GM19238 (cell line): Measurements from ENCODE around the gene ELP1.
"Not testable (repeated sequence)": the region's sequence is repeated elsewhere in the genome, so short reads cannot be mapped to it uniquely, and the experiment has no call there.

Experiments used
- DNase-seq: peaks from one replicate; pipeline ENCODE4 v3.0.0; 2011; ENCODE audit warnings: low spot score; ENCODE audit not compliant: insufficient read length

Gene ELP1

GRCh38 chr9:108855529-108855886 lies 78.4 kb downstream of the ELP1 start:
- DNase-seq, result no peak

- no peak for DNase-seq
These were observed 79.0 kb downstream of the ELP1 start for GRCh38 chr9:108854641-108855528.

- DNase-seq, result no peak
These were observed 79.8 kb downstream of the ELP1 start for GRCh38 chr9:108854094-108854493.

- no peak for DNase-seq
These were observed 81.8 kb downstream of the ELP1 start for GRCh38 chr9:108852079-108852478.

- DNase-seq, result no peak
These were observed 82.8 kb downstream of the ELP1 start for GRCh38 chr9:108851138-108851537.

- DNase-seq, result no peak
These were observed 83.5 kb downstream of the ELP1 start for GRCh38 chr9:108850293-108850897.

GRCh38 chr9:108848296-108848695 lies 85.6 kb downstream of the ELP1 start:
- DNase-seq, result not testable (repeated sequence)

GRCh38 chr9:108845947-108846346 lies 88.0 kb downstream of the ELP1 start:
- DNase-seq, result no peak

- DNase-seq, result no peak
These were observed 88.4 kb downstream of the ELP1 start for GRCh38 chr9:108845507-108845906.

GRCh38 chr9:108844856-108845255 lies 89.1 kb downstream of the ELP1 start:
- no peak for DNase-seq

- DNase-seq, result no peak
These were observed 89.5 kb downstream of the ELP1 start for GRCh38 chr9:108844391-108844790.

GRCh38 chr9:108842610-108843295 lies 91.2 kb downstream of the ELP1 start:
- DNase-seq, result no peak

GRCh38 chr9:108839561-108839960 lies 94.4 kb downstream of the ELP1 start:
- DNase-seq, result not testable (repeated sequence)

- no peak for DNase-seq
These were observed 95.9 kb downstream of the ELP1 start for GRCh38 chr9:108838017-108838416.

- DNase-seq, result no peak
These were observed 96.4 kb downstream of the ELP1 start for GRCh38 chr9:108837530-108837929.

GRCh38 chr9:108836781-108837180 lies 97.1 kb downstream of the ELP1 start:
- DNase-seq, result no peak

- DNase-seq, result no peak
These were observed 97.6 kb downstream of the ELP1 start for GRCh38 chr9:108836319-108836718.

GRCh38 chr9:108835831-108836230 lies 98.1 kb downstream of the ELP1 start:
- no peak for DNase-seq

GRCh38 chr9:108834959-108835665 lies 98.8 kb downstream of the ELP1 start:
- DNase-seq, result no peak

GRCh38 chr9:108832179-108832500 lies 101.8 kb downstream of the ELP1 start:
- no peak for DNase-seq

- no peak for DNase-seq
These were observed 102.3 kb downstream of the ELP1 start for GRCh38 chr9:108831496-108832178.
